Smooth muscle cell (in vitro differentiated cells): Measurements from ENCODE around the gene TAAR2. TPM values are rescaled to one million over a fixed set of nuclear protein-coding genes. Genes with fewer than 3 reads are reported as not detected.

Experiments
- polyA plus RNA-seq: library from polyadenylated mRNA; unstranded; fragments of >200 nt; fragmentation: Nextera tagmentation; extraction: Ambion mirVana; gene quantifications from 2 replicates; pipeline ENCODE4 v1.2.1, GENCODE V29; 2016
- total RNA-seq: library from RNA; depleted of rRNA; stranded (reverse); fragments of >200 nt; gene quantifications from 2 replicates; pipeline ENCODE4 v1.2.3, GENCODE V29; 2014

TAAR2 gene
- total and polyA plus RNA-seq, 2 experiments from 2014 or later = not detected

Other genes with a start within 250 kb of the TAAR2 start
- gene MOXD1, start 222.8 kb downstream of the TAAR2 start, total RNA-seq = 12.4 and 17.1 TPM in 2 replicates
- 15.6 and 19.4 TPM in 2 replicates for gene MOXD1, start 222.8 kb downstream of the TAAR2 start, polyA plus RNA-seq
- 25.6 and 27.4 TPM in 2 replicates for gene STX7, start 111.2 kb downstream of the TAAR2 start, total RNA-seq
- gene STX7, start 111.2 kb downstream of the TAAR2 start, polyA plus RNA-seq = 22.0 and 26.0 TPM in 2 replicates
- not detected in 2 replicates for gene TAAR9, start 86.0 kb downstream of the TAAR2 start, total RNA-seq
- gene TAAR9, start 86.0 kb downstream of the TAAR2 start, polyA plus RNA-seq = not detected in 2 replicates
- not detected in 2 replicates for gene TAAR8, start 71.6 kb downstream of the TAAR2 start, total RNA-seq
- not detected in 2 replicates for gene TAAR8, start 71.6 kb downstream of the TAAR2 start, polyA plus RNA-seq
- gene TAAR6, start 54.0 kb downstream of the TAAR2 start, total RNA-seq = not detected in 2 replicates
- gene TAAR6, start 54.0 kb downstream of the TAAR2 start, polyA plus RNA-seq = not detected in 2 replicates
- gene TAAR5, start 34.5 kb downstream of the TAAR2 start, total RNA-seq = not detected in 2 replicates
- gene TAAR5, start 34.5 kb downstream of the TAAR2 start, polyA plus RNA-seq = not detected in 2 replicates
- not detected in 2 replicates for gene TAAR1, start 34.9 kb upstream of the TAAR2 start, total RNA-seq
- not detected in 2 replicates for gene TAAR1, start 34.9 kb upstream of the TAAR2 start, polyA plus RNA-seq
- 0.13 and 0.99 TPM in 2 replicates for gene VNN1, start 89.8 kb upstream of the TAAR2 start, total RNA-seq
- 0.22 TPM in 1 of 2 replicates, not detected in the other for gene VNN1, start 89.8 kb upstream of the TAAR2 start, polyA plus RNA-seq
- gene VNN2, start 133.6 kb upstream of the TAAR2 start, total RNA-seq = not detected in 2 replicates
- not detected in 2 replicates for gene VNN2, start 133.6 kb upstream of the TAAR2 start, polyA plus RNA-seq
- gene SLC18B1, start 174.4 kb upstream of the TAAR2 start, total RNA-seq = 7.4 and 7.8 TPM in 2 replicates
- gene SLC18B1, start 174.4 kb upstream of the TAAR2 start, polyA plus RNA-seq = 5.4 and 7.1 TPM in 2 replicates
- gene RPS12, start 190.3 kb upstream of the TAAR2 start, total RNA-seq = 1,951 and 1,972 TPM in 2 replicates
- 507 and 567 TPM in 2 replicates for gene RPS12, start 190.3 kb upstream of the TAAR2 start, polyA plus RNA-seq